Muscle layer of colon (tissue), 2 donors: ENCODE results near the gene ENKD1.

Source experiments
- H3K27ac ChIP-seq: one replicate; pipeline ENCODE4 v1.7.0; 2013; ENCODE audit warnings: low read depth, mild to moderate bottlenecking, low read length, moderate library complexity
- H3K27me3 ChIP-seq, 2 donors: one replicate each; pipeline ENCODE4 v1.7.0; 2013; ENCODE audit warnings: low read length in 2 of 2, mild to moderate bottlenecking in 2 of 2; ENCODE audit not compliant: insufficient read depth in 2 of 2, control insufficient read depth in 1 of 2
- H3K36me3 ChIP-seq: one replicate; pipeline ENCODE4 v1.7.0; 2013; ENCODE audit warnings: mild to moderate bottlenecking, low read length; ENCODE audit not compliant: insufficient read depth
- H3K4me1 ChIP-seq: one replicate; pipeline ENCODE4 v1.7.0; 2013; ENCODE audit warnings: mild to moderate bottlenecking, low read length; ENCODE audit not compliant: insufficient read depth
- H3K4me3 ChIP-seq, 2 donors: one replicate each; pipeline ENCODE4 v1.7.0; 2013; ENCODE audit warnings: low read length in 2 of 2, low read depth in 1 of 2, mild to moderate bottlenecking in 1 of 2, moderate library complexity in 1 of 2
- H3K9ac ChIP-seq: one replicate; pipeline ENCODE4 v1.7.0; 2013; ENCODE audit warnings: low read length
- H3K9me3 ChIP-seq: one replicate; pipeline ENCODE4 v1.7.0; 2013; ENCODE audit warnings: mild to moderate bottlenecking, low read length
- donor health status: abdominal sarcoma.
- donor health status: Adenocarcinoma of cecum.

The ENKD1 gene

GRCh38 chr16:67668495-67669157 lies 2.1 kb upstream of the ENKD1 start:
- H3K9ac ChIP-seq: no peak overlapping the region
- peak overlapping the region; percentile 92 for H3K27ac ChIP-seq
- no peaks in the 10 kb centered on the region for H3K27me3 ChIP-seq
- H3K4me3 ChIP-seq: no peak overlapping the region
- H3K4me1 ChIP-seq: peaks cover 34% of the 10 kb centered on the region
- no peaks in the 10 kb centered on the region for H3K9me3 ChIP-seq
- no peaks in the 10 kb centered on the region for H3K36me3 ChIP-seq

DNA sequence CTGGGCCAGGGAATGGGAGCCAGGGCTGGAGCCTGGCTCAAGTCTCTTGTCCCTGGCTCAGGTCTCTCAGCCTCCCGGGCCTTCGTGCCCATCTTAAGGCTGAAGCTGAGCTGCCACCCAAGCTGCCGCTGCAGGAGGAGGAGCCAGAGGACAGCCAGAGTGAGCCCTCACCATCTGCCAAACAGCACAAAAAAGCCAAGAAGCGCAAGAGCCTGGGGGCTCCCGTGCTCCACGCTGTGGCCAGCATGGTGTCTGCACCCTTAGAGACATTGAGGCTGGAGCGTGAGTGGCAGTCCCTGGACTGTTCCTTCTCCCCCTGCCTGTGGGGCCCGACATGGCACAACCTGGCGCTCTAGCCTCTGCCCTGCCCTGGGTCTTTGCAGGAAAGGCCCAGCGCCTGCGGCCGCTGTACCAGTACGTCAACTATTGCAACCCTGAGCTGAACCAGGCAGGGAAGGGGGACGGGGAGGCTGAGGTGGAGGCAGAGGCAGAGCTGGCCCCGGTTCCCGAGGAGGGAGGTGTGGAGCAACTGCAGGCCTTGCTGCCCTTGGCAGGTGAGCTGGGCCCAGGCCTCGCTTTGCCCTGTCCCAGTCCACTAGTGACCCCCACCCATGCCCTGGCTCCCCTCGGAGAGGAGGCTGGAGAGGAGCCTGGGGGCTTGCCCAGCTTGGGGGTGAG lies 1.4 kb upstream of the ENKD1 start:
- H3K27ac ChIP-seq: peak overlapping the region; percentile 92
- H3K4me1 ChIP-seq: peaks cover 27% of the 10 kb centered on the region
- H3K9me3 ChIP-seq: no peaks in the 10 kb centered on the region
- peak overlapping the region in 1 of 2 donors; percentile 76 for H3K4me3 ChIP-seq
- H3K27me3 ChIP-seq: no peaks in the 10 kb centered on the region
- H3K9ac ChIP-seq: no peak overlapping the region
- peaks cover 5% of the 10 kb centered on the region for H3K36me3 ChIP-seq

DNA sequence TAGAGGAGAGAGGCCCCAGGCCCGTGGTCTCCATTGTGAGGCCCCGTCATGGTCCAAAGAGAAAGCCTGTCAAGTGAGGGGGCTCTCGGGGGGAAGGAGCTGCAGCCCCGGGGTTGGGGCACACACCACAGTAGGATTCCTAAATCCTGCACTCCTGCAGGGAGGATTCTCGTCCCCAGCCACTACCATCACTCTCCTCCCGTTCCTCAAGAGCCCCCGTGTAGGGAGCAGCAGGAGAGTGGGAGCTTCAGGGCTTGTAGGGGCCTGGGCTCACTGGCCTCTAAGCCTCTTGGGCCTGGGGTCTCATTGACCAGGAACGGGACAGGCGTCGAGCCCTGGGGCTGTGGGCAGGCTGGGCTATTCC lies 885 bp upstream of the ENKD1 start:
- H3K9me3 ChIP-seq: no peaks in the 10 kb centered on the region
- peak overlapping the region; percentile 92 for H3K27ac ChIP-seq
- peak overlapping the region in 1 of 2 donors; percentile 76 for H3K4me3 ChIP-seq
- peaks cover 25% of the 10 kb centered on the region for H3K4me1 ChIP-seq
- H3K9ac ChIP-seq: peak overlapping the region; percentile 65
- peaks cover 8% of the 10 kb centered on the region for H3K36me3 ChIP-seq
- H3K27me3 ChIP-seq: no peaks in the 10 kb centered on the region

GRCh38 chr16:67666032-67666551 lies 458 bp downstream of the ENKD1 start:
- Histone ChIP-seq H3K4me3 (peak overlapping the region; percentile 66 to 76), H3K9ac (no peak overlapping the region), H3K4me1 (peaks cover 31% of the 10 kb centered on the region), H3K36me3 (peaks cover 8% of the 10 kb centered on the region), H3K9me3 (no peaks in the 10 kb centered on the region), H3K27me3 (no peaks in the 10 kb centered on the region), H3K27ac (peak overlapping the region; percentile 92)

- Histone ChIP-seq H3K9ac (no peak overlapping the region), H3K9me3 (no peaks in the 10 kb centered on the region), H3K27ac (no peak overlapping the region), H3K36me3 (peaks cover 8% of the 10 kb centered on the region), H3K27me3 (no peaks in the 10 kb centered on the region), H3K4me1 (peaks cover 33% of the 10 kb centered on the region), H3K4me3 (peak overlapping the region; percentile 66 to 76)
Observed at GRCh38 chr16:67665598-67665997, 952 bp downstream of the ENKD1 start.

DNA sequence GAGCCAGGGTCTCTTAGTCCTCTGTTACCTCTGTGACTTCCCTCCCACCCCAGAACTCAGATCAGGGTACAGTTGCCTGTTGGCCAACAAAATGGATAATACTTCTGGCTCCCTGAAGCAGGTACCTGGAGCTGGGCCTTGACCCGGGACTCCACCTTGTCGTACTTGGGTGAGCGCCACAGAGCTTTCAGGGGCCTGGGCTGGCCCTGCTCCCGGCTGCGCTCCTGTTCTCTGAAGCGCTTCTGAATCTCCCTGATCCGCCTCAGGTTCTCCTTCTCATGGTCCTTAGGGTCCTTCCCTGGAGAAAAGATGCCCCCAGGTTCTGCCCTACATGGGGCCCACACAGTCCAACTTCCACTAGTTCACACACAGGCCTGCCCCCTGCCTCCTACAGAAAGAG lies 1.7 kb downstream of the ENKD1 start:
- Histone ChIP-seq H3K36me3 (peaks cover 8% of the 10 kb centered on the region), H3K4me1 (peaks cover 33% of the 10 kb centered on the region), H3K4me3 (no peak overlapping the region), H3K27me3 (no peaks in the 10 kb centered on the region), H3K9ac (no peak overlapping the region), H3K27ac (no peak overlapping the region), H3K9me3 (no peaks in the 10 kb centered on the region)

- no peak overlapping the region for H3K4me3 ChIP-seq
- peaks cover 8% of the 10 kb centered on the region for H3K36me3 ChIP-seq
- no peak overlapping the region for H3K27ac ChIP-seq
- no peak overlapping the region for H3K9ac ChIP-seq
- H3K4me1 ChIP-seq: peaks cover 35% of the 10 kb centered on the region
- H3K9me3 ChIP-seq: no peaks in the 10 kb centered on the region
- no peaks in the 10 kb centered on the region for H3K27me3 ChIP-seq
Observed at GRCh38 chr16:67664258-67664657, 2.3 kb downstream of the ENKD1 start.

DNA sequence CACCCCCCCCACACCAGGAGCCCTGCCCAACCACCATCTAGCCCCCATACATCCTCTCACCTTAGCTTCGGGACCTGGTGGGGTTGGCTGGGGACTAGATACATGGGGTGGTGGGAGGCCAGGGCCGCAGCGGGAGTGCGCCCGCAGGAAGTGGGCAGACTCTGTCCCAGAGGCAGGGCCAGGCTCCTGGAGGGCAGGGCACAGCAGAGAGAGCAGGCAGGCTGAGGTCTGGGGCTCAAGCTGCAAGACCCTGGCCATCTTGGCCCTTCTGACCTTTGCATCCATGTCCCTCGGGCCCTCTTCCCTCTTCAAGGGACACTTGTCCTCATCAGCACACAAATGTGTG lies 2.7 kb downstream of the ENKD1 start:
- Histone ChIP-seq H3K4me1 (peaks cover 39% of the 10 kb centered on the region), H3K4me3 (no peak overlapping the region), H3K9ac (no peak overlapping the region), H3K27me3 (no peaks in the 10 kb centered on the region), H3K9me3 (no peaks in the 10 kb centered on the region), H3K36me3 (peaks cover 8% of the 10 kb centered on the region), H3K27ac (no peak overlapping the region)

DNA sequence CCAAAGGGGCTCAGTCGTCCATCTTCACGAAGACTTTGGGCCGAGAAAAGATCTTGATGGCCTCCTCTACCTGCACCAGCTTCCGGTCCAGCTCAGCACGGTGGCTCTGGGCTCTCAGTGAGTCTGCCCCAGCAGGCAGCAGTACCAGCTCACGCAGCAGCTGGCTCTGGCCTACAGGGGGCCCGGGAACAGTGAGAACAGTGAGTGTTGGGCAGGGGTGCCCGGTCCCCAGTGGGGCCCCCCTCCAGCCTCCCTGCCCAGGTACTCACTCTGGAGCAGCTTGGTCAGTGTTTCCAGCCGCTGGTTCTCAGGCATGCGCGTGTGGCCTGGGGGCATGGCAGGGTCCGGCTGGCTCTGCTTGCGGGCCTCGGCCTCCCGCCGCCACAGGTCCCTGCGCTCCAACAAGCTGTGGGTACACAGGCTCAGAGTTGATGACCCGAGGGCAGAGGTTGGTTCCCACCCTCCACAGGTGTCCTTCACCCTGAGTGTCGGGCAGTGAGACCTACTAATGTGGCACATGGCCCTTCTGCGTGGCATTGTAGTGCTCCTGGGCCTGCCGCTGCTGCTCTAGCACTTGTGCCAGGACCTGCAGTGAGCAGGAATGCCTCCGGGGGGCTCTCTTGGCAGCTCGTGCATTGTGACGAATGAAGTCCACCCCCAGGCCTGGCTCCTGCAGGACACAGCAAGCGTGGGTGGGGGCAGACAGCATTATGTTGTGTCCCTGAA lies 3.2 kb downstream of the ENKD1 start:
- Histone ChIP-seq H3K9me3 (no peaks in the 10 kb centered on the region), H3K36me3 (peaks cover 12% of the 10 kb centered on the region), H3K27me3 (no peaks in the 10 kb centered on the region), H3K4me1 (peaks cover 41% of the 10 kb centered on the region), H3K27ac (no peak overlapping the region), H3K9ac (no peak overlapping the region), H3K4me3 (no peak overlapping the region)

GRCh38 chr16:67662653-67663010 lies 3.9 kb downstream of the ENKD1 start:
- Histone ChIP-seq H3K9ac (no peak overlapping the region), H3K4me1 (peaks cover 34% of the 10 kb centered on the region), H3K4me3 (no peak overlapping the region), H3K36me3 (peaks cover 17% of the 10 kb centered on the region), H3K27ac (no peak overlapping the region), H3K27me3 (no peaks in the 10 kb centered on the region), H3K9me3 (no peaks in the 10 kb centered on the region)

DNA sequence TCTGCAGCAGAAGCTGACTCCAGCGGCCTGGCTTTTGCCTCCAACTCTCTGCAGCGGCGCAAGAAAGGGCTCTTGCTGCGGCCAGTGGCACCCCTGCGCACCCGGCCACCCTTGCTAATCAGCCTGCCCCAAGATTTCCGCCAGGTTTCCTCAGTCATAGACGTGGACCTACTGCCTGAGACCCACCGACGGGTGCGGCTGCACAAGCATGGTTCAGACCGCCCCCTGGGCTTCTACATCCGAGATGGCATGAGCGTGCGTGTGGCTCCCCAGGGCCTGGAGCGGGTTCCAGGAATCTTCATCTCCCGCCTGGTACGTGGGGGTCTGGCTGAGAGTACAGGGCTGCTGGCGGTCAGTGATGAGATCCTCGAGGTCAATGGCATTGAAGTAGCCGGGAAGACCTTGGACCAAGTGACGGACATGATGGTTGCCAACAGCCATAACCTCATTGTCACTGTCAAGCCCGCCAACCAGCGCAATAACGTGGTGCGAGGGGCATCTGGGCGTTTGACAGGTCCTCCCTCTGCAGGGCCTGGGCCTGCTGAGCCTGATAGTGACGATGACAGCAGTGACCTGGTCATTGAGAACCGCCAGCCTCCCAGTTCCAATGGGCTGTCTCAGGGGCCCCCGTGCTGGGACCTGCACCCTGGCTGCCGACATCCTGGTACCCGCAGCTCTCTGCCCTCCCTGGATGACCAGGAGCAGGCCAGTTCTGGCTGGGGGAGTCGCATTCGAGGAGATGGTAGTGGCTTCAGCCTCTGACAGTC lies 4.5 kb downstream of the ENKD1 start:
- Histone ChIP-seq H3K9ac (no peak overlapping the region), H3K27ac (no peak overlapping the region), H3K36me3 (peaks cover 20% of the 10 kb centered on the region), H3K4me1 (peaks cover 29% of the 10 kb centered on the region), H3K4me3 (no peak overlapping the region), H3K9me3 (no peaks in the 10 kb centered on the region), H3K27me3 (no peaks in the 10 kb centered on the region)
